CD4-positive, alpha-beta T cell (primary cell): ENCODE results near the gene RNPEPL1. TPM values are rescaled to one million over a fixed set of nuclear protein-coding genes. Genes with fewer than 3 reads are reported as not detected.

Source experiments
- ATAC-seq: fragments of 200-7000 bp; cut with Tn5 transposase; one replicate; pipeline ENCODE4 v1.10.0; 2022; ENCODE audit warnings: mild to moderate bottlenecking; ENCODE audit not compliant: poor library complexity
- CTCF ChIA-PET: fragments of 350-600 bp; sonication (Branson Sonifier 250); formaldehyde crosslinking; loops from one replicate; lab custom pipeline; 2021; ENCODE audit warnings: antibody characterized with exemption, inconsistent platforms; lab: Charles Lee
- POLR2A ChIA-PET: fragments of 350-600 bp; sonication (Branson Sonifier 250); formaldehyde crosslinking; loops from one replicate; lab custom pipeline; 2021; ENCODE audit warnings: antibody characterized with exemption, inconsistent platforms; lab: Charles Lee
- DNase-seq, 14 experiments: peaks; one replicate each; pipeline ENCODE4 v3.0.0-alpha.2; 2013 to 2020; ENCODE audit warnings: mixed read lengths in 2 of 14
- H3K27ac ChIP-seq, 2 donors: one replicate each; pipeline versions ENCODE4 v1.5.1 to v1.7.0; 2013; ENCODE audit warnings: low read length in 2 of 2, low read depth in 1 of 2, mild to moderate bottlenecking in 1 of 2
- H3K27me3 ChIP-seq, 2 experiments: 1 replicate in 1 of 2; 2 replicates in 1 of 2; pipeline versions ENCODE4 v1.6.1 to v1.7.0; 2013; ENCODE audit warnings: low read length in 2 of 2, control low read depth in 1 of 2, mild to moderate bottlenecking in 1 of 2, moderate library complexity in 1 of 2; ENCODE audit not compliant: insufficient read depth in 2 of 2, control insufficient read depth in 1 of 2
- H3K36me3 ChIP-seq: one replicate; pipeline ENCODE4 v1.6.1; 2013; ENCODE audit warnings: low read length, control low read depth; ENCODE audit not compliant: insufficient read depth
- H3K4me1 ChIP-seq: one replicate; pipeline ENCODE4 v1.6.1; 2013; ENCODE audit warnings: low read length, control low read depth; ENCODE audit not compliant: insufficient read depth
- H3K4me3 ChIP-seq: one replicate; pipeline ENCODE4 v1.5.1; 2013; ENCODE audit warnings: mild to moderate bottlenecking, low read length, moderate library complexity
- H3K9me3 ChIP-seq, 2 experiments: 1 replicate in 1 of 2; 2 replicates in 1 of 2; pipeline versions ENCODE4 v1.6.1 to v1.7.0; 2013; ENCODE audit warnings: low read length in 2 of 2, mild to moderate bottlenecking in 2 of 2, control low read depth in 1 of 2, moderate library complexity in 1 of 2; ENCODE audit not compliant: control insufficient read depth in 1 of 2, insufficient read depth in 1 of 2
- H3K27ac Mint-ChIP-seq: one replicate; pipeline ENCODE4 v1.8.0; 2020; ENCODE audit warnings: mixed read lengths
- H3K27me3 Mint-ChIP-seq: one replicate; pipeline ENCODE4 v1.8.0; 2021; ENCODE audit warnings: mixed read lengths
- H3K36me3 Mint-ChIP-seq: one replicate; pipeline ENCODE4 v1.8.0; 2021; ENCODE audit warnings: low read depth, mixed read lengths
- H3K4me1 Mint-ChIP-seq: one replicate; pipeline ENCODE4 v1.8.0; 2021; ENCODE audit warnings: low read depth, mixed read lengths
- H3K4me3 Mint-ChIP-seq: one replicate; pipeline ENCODE4 v1.8.0; 2020; ENCODE audit warnings: mild to moderate bottlenecking, mixed read lengths
- H3K9me3 Mint-ChIP-seq: one replicate; pipeline ENCODE4 v1.8.0; 2020; ENCODE audit warnings: mixed read lengths
- CTCF ChIP-seq: fragments of 200-600 bp; IDR thresholded peaks from one replicate; pipeline ENCODE4 v1.8.0; 2022; ENCODE audit warnings: antibody characterized with exemption, mild to moderate bottlenecking
- intact Hi-C, 2 experiments: fragments of 100-400 bp; cut with DNase I in 1 of 2; cut with micrococcal nuclease in 1 of 2; formaldehyde crosslinking; loops; one replicate each; pipeline versions ENCODE4 v1.15.1 to v1.9.0; 2023 to 2025; cut with DNase I, micrococcal nuclease
- total RNA-seq, 174 experiments: library from RNA in 2 of 174; stranded (reverse) in 2 of 174; gene quantifications; one replicate each; pipeline ENCODE4 v1.2.3 and lab custom pipeline; 2021 to 2026

Gene RNPEPL1
- total RNA-seq, 2 experiments from 2014 or later: 73.0 to 78.8 TPM

GRCh38 chr2:240539906-240540305, 28.4 kb upstream of the RNPEPL1 start:
- H3K4me1 ChIP-seq: no peaks in the 10 kb centered on the region
- H3K36me3 ChIP-seq: peaks cover 40% of the 10 kb centered on the region
- ATAC-seq (no peak), DNase-seq (no peak)
- Mint-ChIP-seq H3K36me3 (peaks cover 67% of the 10 kb centered on the region), H3K27ac (peak overlapping the region; percentile 42), H3K27me3 (no peaks in the 10 kb centered on the region), H3K4me1 (peaks cover 16% of the 10 kb centered on the region), H3K9me3 (no peaks in the 10 kb centered on the region), H3K4me3 (no peak overlapping the region)
- H3K4me3 ChIP-seq: no peak overlapping the region
- CTCF ChIA-PET: no interaction called here
- no peaks in the 10 kb centered on the region for H3K27me3 ChIP-seq
- no peak overlapping the region for H3K27ac ChIP-seq
- no peaks in the 10 kb centered on the region for H3K9me3 ChIP-seq
- POLR2A ChIA-PET: no interaction called here
- intact Hi-C loops: no loop called here
- no peak for TF ChIP-seq CTCF

GRCh38 chr2:240551288-240551687, 17.0 kb upstream of the RNPEPL1 start:
- Mint-ChIP-seq H3K4me3 (no peak overlapping the region), H3K4me1 (peaks cover 11% of the 10 kb centered on the region), H3K36me3 (peaks cover 39% of the 10 kb centered on the region), H3K27ac (no peak overlapping the region), H3K27me3 (no peaks in the 10 kb centered on the region), H3K9me3 (no peaks in the 10 kb centered on the region)
- ChIA-PET POLR2A (interaction anchor here (1.0 to 1.2 kb wide), 2 partner anchors 15 to 28 kb away, joined by 3 to 5 read pairs; no protein-coding TSS in a partner anchor), CTCF (interaction anchor here (1.4 to 1.5 kb wide), 2 partner anchors 14 to 28 kb away, joined by 4 to 5 read pairs; no protein-coding TSS in a partner anchor)
- Histone ChIP-seq H3K4me3 (no peak overlapping the region), H3K4me1 (peaks cover 9% of the 10 kb centered on the region), H3K9me3 (no peaks in the 10 kb centered on the region), H3K36me3 (peaks cover 44% of the 10 kb centered on the region), H3K27me3 (no peaks in the 10 kb centered on the region), H3K27ac (no peak overlapping the region)
- ATAC-seq (no peak), DNase-seq (no peak)
- intact Hi-C loops: loop anchor here in 1 of 2 experiments (10.0 kb wide), 1 partner anchor 664 kb away; no protein-coding TSS in a partner anchor
- no peak for TF ChIP-seq CTCF

- H3K27ac Mint-ChIP-seq: no peak overlapping the region
Measured at GRCh38 chr2:240551811-240552210, 16.5 kb upstream of the RNPEPL1 start.

More at GRCh38 chr2:240551811-240552210, 16.5 kb upstream of the RNPEPL1 start:
- Histone ChIP-seq H3K9me3 (no peaks in the 10 kb centered on the region), H3K36me3 (peaks cover 44% of the 10 kb centered on the region), H3K4me1 (peaks cover 14% of the 10 kb centered on the region), H3K4me3 (no peak overlapping the region), H3K27ac (no peak overlapping the region), H3K27me3 (no peaks in the 10 kb centered on the region)
- Mint-ChIP-seq H3K4me1 (peaks cover 16% of the 10 kb centered on the region), H3K27me3 (no peaks in the 10 kb centered on the region), H3K9me3 (no peaks in the 10 kb centered on the region), H3K36me3 (peaks cover 44% of the 10 kb centered on the region), H3K4me3 (no peak overlapping the region)
- ATAC-seq: no peak
- no peak for DNase-seq
- intact Hi-C loops: loop anchor here in 1 of 2 experiments (10.0 kb wide), 1 partner anchor 663 kb away; no protein-coding TSS in a partner anchor
- POLR2A ChIA-PET: interaction anchor here (1.0 kb wide), 1 partner anchor 28 kb away, joined by 3 read pairs; no protein-coding TSS in a partner anchor
- TF ChIP-seq CTCF: no peak
- CTCF ChIA-PET: interaction anchor here (1.4 to 1.5 kb wide), 2 partner anchors 14 to 28 kb away, joined by 4 to 5 read pairs; no protein-coding TSS in a partner anchor
